ENCODE data around the gene GARNL3. TPM values are rescaled to one million over a fixed set of nuclear protein-coding genes. Genes with fewer than 3 reads are reported as not detected.

Gene GARNL3
- total and polyA plus RNA-seq, 8 donors, result 0.76 to 35.8 (median 7.5) TPM

- Histone ChIP-seq H3K9me3 (no peaks in the 10 kb centered on the region), H3K36me3 (peaks cover 25 to 66% (median 45%) of the 10 kb centered on the region in 4 donors), H3K4me3 (no peak overlapping the region), H3K27me3 (no peaks in the 10 kb centered on the region), H3K27ac (peak overlapping the region in 1 of 5 donors; percentile 33), H3K4me1 (peaks cover 0 to 22% (median 10%) of the 10 kb centered on the region in 4 donors)
- intact Hi-C loops (cut with DNase I; ENCODE audit: low total_unique reads), result no loop called here
- WGBS, 5 donors, result 73 to 83% (median 82%) methylated on average over 11 to 13 of the region's 13 CpGs
- no peak for DNase-seq
- TF ChIP-seq POLR2AphosphoS5 (IDR thresholded peaks at IDR 0.05), result no peak
- no peak for TF ChIP-seq EP300 (IDR thresholded peaks at IDR 0.05)
- TF ChIP-seq POLR2A (IDR thresholded peaks at IDR 0.05), result no peak
- TF ChIP-seq CTCF (IDR thresholded peaks at IDR 0.05), result no peak
Observed at GRCh38 chr9:127406799-127407491, 142.4 kb downstream of the GARNL3 start.

GRCh38 chr9:127407492-127407843 is 142.9 kb downstream of the GARNL3 start:
- Histone ChIP-seq H3K36me3 (peaks cover 25 to 61% (median 41%) of the 10 kb centered on the region in 4 donors), H3K9me3 (no peaks in the 10 kb centered on the region), H3K4me1 (peaks cover 0 to 22% (median 10%) of the 10 kb centered on the region in 4 donors), H3K27ac (peak overlapping the region in 1 of 5 donors; percentile 33), H3K27me3 (no peaks in the 10 kb centered on the region), H3K4me3 (no peak overlapping the region)
- no peak for DNase-seq
- TF ChIP-seq POLR2A (IDR thresholded peaks at IDR 0.05), result no peak
- intact Hi-C loops (cut with DNase I; ENCODE audit: low total_unique reads), result no loop called here
- WGBS, 5 donors, result 42 to 82% (median 48%) methylated on average over 4 to 6 of the region's 6 CpGs

- Histone ChIP-seq H3K4me3 (no peak overlapping the region), H3K9me3 (no peaks in the 10 kb centered on the region), H3K36me3 (peaks cover 0 to 24% (median 8%) of the 10 kb centered on the region in 4 donors), H3K27ac (no peak overlapping the region), H3K27me3 (no peaks in the 10 kb centered on the region), H3K4me1 (peaks cover 5 to 32% (median 10%) of the 10 kb centered on the region in 4 donors)
- 78 to 90% (median 84%) methylated on average over 4 of the region's 4 CpGs for WGBS, 5 donors
- no peak for DNase-seq
- intact Hi-C loops (cut with DNase I; ENCODE audit: low total_unique reads), result loop anchor here (10.0 kb wide), 1 partner anchor 186 kb away; no protein-coding TSS in a partner anchor
- TF ChIP-seq POLR2A (IDR thresholded peaks at IDR 0.05), result no peak
- TF ChIP-seq POLR2AphosphoS5 (IDR thresholded peaks at IDR 0.05), result no peak
- no peak for TF ChIP-seq EP300 (IDR thresholded peaks at IDR 0.05)
- no peak for TF ChIP-seq CTCF (IDR thresholded peaks at IDR 0.05)
Observed at GRCh38 chr9:127411122-127411521, 146.5 kb downstream of the GARNL3 start.

- peaks cover 0 to 39% (median 10%) of the 10 kb centered on the region in 4 donors for H3K4me1 ChIP-seq
- peaks cover 0 to 3% (median 0%) of the 10 kb centered on the region in 4 donors for H3K36me3 ChIP-seq
- intact Hi-C loops (cut with DNase I; ENCODE audit: low total_unique reads), result loop anchor here (10.0 kb wide), 1 partner anchor 190 kb away; no protein-coding TSS in a partner anchor
- TF ChIP-seq POLR2A (IDR thresholded peaks at IDR 0.05) (no peak), EP300 (IDR thresholded peaks at IDR 0.05) (no peak), POLR2AphosphoS5 (IDR thresholded peaks at IDR 0.05) (no peak), CTCF (IDR thresholded peaks at IDR 0.05) (no peak)
- no peaks in the 10 kb centered on the region for H3K9me3 ChIP-seq
- peak overlapping the region in 3 of 5 donors; percentile 32 to 82 (median 63) for H3K27ac ChIP-seq
- no peak for DNase-seq
- no peak overlapping the region for H3K4me3 ChIP-seq
- no peaks in the 10 kb centered on the region for H3K27me3 ChIP-seq
- WGBS, 5 donors, result 71 to 93% (median 85%) methylated on average over 4 of the region's 4 CpGs
Observed at GRCh38 chr9:127415141-127415540, 150.6 kb downstream of the GARNL3 start.

- WGBS, 5 donors, result 64 to 86% (median 75%) methylated on average over 1 of the region's 1 CpG
- intact Hi-C loops (cut with DNase I; ENCODE audit: low total_unique reads), result loop anchor here (10.0 kb wide), 1 partner anchor 191 kb away; no protein-coding TSS in a partner anchor
- Histone ChIP-seq H3K4me3 (no peak overlapping the region), H3K27ac (peak overlapping the region in 3 of 5 donors; percentile 32 to 82 (median 63)), H3K9me3 (no peaks in the 10 kb centered on the region), H3K4me1 (peaks cover 0 to 44% (median 10%) of the 10 kb centered on the region in 4 donors), H3K27me3 (no peaks in the 10 kb centered on the region), H3K36me3 (peaks cover 0 to 3% (median 0%) of the 10 kb centered on the region in 4 donors)
- DNase-seq, result no peak
- TF ChIP-seq CTCF (IDR thresholded peaks at IDR 0.05), result no peak
- peak in 2 of 3 donors; percentile 33 to 65 for TF ChIP-seq POLR2AphosphoS5 (IDR thresholded peaks at IDR 0.05)
- TF ChIP-seq EP300 (IDR thresholded peaks at IDR 0.05), result peak; percentile 28
- no peak for TF ChIP-seq POLR2A (IDR thresholded peaks at IDR 0.05)
Observed at GRCh38 chr9:127415657-127416056, 151.1 kb downstream of the GARNL3 start.
